SJSA1 (cell line): Measurements from ENCODE around the gene PRELP. TPM values are rescaled to one million over a fixed set of nuclear protein-coding genes. Genes with fewer than 3 reads are reported as not detected.

Source experiments
- DNase-seq, 2 experiments: peaks; one replicate each; pipeline ENCODE4 v3.0.0-alpha.2; 2015 to 2020; ENCODE audit warnings: low spot score in 2 of 2, low read depth in 1 of 2
- H3K27ac ChIP-seq: fragments of 250-450 bp; sonication (Bioruptor Pico); 2 replicates; pipeline ENCODE4 v1.5.1; 2020; ENCODE audit warnings: mild to moderate bottlenecking, moderate library complexity
- H3K27me3 ChIP-seq: fragments of 250-450 bp; sonication (Bioruptor Pico); replicated peaks from 2 replicates; pipeline ENCODE4 v1.5.1; 2020; ENCODE audit warnings: mild to moderate bottlenecking, moderate library complexity
- H3K36me3 ChIP-seq: fragments of 250-450 bp; sonication (Bioruptor Pico); 2 replicates; pipeline ENCODE4 v1.5.1; 2020; ENCODE audit warnings: mild to moderate bottlenecking
- H3K4me1 ChIP-seq: fragments of 250-450 bp; sonication (Bioruptor Pico); replicated peaks from 2 replicates; pipeline ENCODE4 v1.6.1; 2021; ENCODE audit warnings: mild to moderate bottlenecking
- H3K4me3 ChIP-seq: fragments of 250-450 bp; sonication (Bioruptor Pico); 2 replicates; pipeline ENCODE4 v1.5.1; 2020; ENCODE audit warnings: mild to moderate bottlenecking
- H3K9me3 ChIP-seq: fragments of 250-450 bp; sonication (Bioruptor Pico); replicated peaks from 2 replicates; pipeline ENCODE4 v1.5.1; 2020; ENCODE audit warnings: mild to moderate bottlenecking
- total RNA-seq: library from RNA; depleted of rRNA; stranded (reverse); fragments of >200 nt; shearing (Covaris generic); gene quantifications from 2 replicates; pipeline ENCODE4 v1.2.3, GENCODE V29; 2014

PRELP gene
- total RNA-seq, 1 experiment from 2014 or later: not detected

GRCh38 chr1:203521074-203521794 is 45.6 kb downstream of the PRELP start:
- no peak overlapping the region for H3K4me3 ChIP-seq
- no peaks in the 10 kb centered on the region for H3K36me3 ChIP-seq
- H3K4me1 ChIP-seq: peaks cover 23% of the 10 kb centered on the region
- no peaks in the 10 kb centered on the region for H3K27me3 ChIP-seq
- no peaks in the 10 kb centered on the region for H3K9me3 ChIP-seq
- peak; percentile 62 to 75 for DNase-seq
- H3K27ac ChIP-seq: peak overlapping the region; percentile 70; the same call in 1 of the 2 replicates

DNA sequence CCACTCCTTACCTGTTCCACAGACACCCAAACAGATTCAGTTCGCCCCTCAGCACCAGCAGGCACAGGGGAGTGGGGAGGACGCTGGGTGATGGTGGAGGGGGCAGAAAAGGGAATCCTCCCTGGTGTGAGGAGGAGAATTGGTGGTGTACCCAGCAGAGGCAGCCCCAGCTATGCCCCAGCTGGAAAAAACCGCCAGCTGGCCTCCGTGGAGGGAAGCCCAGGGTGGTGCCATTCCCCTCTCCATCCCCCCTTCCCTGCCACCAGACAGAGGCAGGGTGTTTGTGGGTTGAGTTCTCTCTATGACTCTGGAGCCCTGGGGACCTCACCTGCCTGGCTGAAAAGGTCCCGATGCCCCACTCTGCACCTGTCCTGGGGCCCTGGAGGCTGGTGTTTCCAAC is 46.2 kb downstream of the PRELP start:
- Histone ChIP-seq H3K4me1 (peaks cover 23% of the 10 kb centered on the region), H3K9me3 (no peaks in the 10 kb centered on the region), H3K27ac (no peak overlapping the region), H3K36me3 (no peaks in the 10 kb centered on the region), H3K27me3 (no peaks in the 10 kb centered on the region), H3K4me3 (no peak overlapping the region)
- no peak for DNase-seq

DNA sequence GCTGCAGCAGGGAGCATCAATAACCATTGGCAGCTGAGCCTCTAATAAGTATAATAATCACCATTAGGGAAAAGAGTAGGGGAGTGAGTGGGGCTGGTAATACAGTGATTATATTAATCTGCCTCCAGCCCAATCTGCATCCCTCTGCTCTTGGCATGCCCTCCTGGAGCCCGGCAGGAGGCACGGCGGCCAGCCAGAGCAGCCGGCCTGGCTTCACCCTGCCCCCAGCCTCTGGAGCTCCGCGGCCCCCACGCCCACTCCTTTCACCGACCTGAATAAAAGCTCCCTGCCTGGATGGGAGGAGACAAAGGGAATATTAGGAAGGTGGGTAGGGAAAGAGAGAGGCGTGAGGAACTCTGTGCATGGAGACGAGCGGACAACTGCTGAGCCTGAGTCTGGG is 46.6 kb downstream of the PRELP start:
- no peak overlapping the region for H3K4me3 ChIP-seq
- H3K4me1 ChIP-seq: peaks cover 23% of the 10 kb centered on the region
- no peaks in the 10 kb centered on the region for H3K27me3 ChIP-seq
- no peak overlapping the region for H3K27ac ChIP-seq
- no peaks in the 10 kb centered on the region for H3K36me3 ChIP-seq
- no peaks in the 10 kb centered on the region for H3K9me3 ChIP-seq
- no peak for DNase-seq

GRCh38 chr1:203523667-203524066 is 48.1 kb downstream of the PRELP start:
- DNase-seq: no peak
- Histone ChIP-seq H3K27ac (no peak overlapping the region), H3K36me3 (no peaks in the 10 kb centered on the region), H3K4me3 (no peak overlapping the region), H3K9me3 (no peaks in the 10 kb centered on the region), H3K4me1 (peaks cover 23% of the 10 kb centered on the region), H3K27me3 (no peaks in the 10 kb centered on the region)

GRCh38 chr1:203524152-203524551 is 48.5 kb downstream of the PRELP start:
- no peaks in the 10 kb centered on the region for H3K27me3 ChIP-seq
- H3K36me3 ChIP-seq: no peaks in the 10 kb centered on the region
- no peak overlapping the region for H3K27ac ChIP-seq
- H3K4me1 ChIP-seq: peaks cover 23% of the 10 kb centered on the region
- no peaks in the 10 kb centered on the region for H3K9me3 ChIP-seq
- DNase-seq: no peak
- no peak overlapping the region for H3K4me3 ChIP-seq

DNA sequence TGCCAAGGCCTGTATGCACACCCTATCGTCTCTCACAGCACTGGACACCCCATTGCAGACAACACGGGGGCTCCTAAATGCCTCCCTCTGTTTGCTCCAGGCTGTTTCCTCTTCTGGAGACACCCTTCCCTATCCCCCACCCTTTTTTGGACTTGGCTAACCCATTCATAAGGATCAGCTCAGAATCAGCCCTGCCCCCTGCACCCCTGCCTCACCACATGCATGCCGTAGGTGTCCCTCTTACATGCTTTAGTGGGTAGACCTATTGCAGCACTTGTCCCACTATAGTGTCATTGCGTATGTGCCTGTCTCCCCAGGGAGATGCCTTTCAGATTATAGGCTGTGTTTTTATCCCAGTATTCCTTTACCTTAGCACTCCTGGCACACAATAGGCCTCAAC is 49.2 kb downstream of the PRELP start:
- H3K27me3 ChIP-seq: no peaks in the 10 kb centered on the region
- no peak overlapping the region for H3K27ac ChIP-seq
- H3K9me3 ChIP-seq: no peaks in the 10 kb centered on the region
- DNase-seq: no peak
- no peaks in the 10 kb centered on the region for H3K36me3 ChIP-seq
- peaks cover 20% of the 10 kb centered on the region for H3K4me1 ChIP-seq
- no peak overlapping the region for H3K4me3 ChIP-seq

GRCh38 chr1:203525685-203526084 is 50.1 kb downstream of the PRELP start:
- Histone ChIP-seq H3K36me3 (no peaks in the 10 kb centered on the region), H3K4me3 (no peak overlapping the region), H3K27ac (no peak overlapping the region), H3K4me1 (peaks cover 12% of the 10 kb centered on the region), H3K9me3 (no peaks in the 10 kb centered on the region), H3K27me3 (no peaks in the 10 kb centered on the region)
- no peak for DNase-seq

DNA sequence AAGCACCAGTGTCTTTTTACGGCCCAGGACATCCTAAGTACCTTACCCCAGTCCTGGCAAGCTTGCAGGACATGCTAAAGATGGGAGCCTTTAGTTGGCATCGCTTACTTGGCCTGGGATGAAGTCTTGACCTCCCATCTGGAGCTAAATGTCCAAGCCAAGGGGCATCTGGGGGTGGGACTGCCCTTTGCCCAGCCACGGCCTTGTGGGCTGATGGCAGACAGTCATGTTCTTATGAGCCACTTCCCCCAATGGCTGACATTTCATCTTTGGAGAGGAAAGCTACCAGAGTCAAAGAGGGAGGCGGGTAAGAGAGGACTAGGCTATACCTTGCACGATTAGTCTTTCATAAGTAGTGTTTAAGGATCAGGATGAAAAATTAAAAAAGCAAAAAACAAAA is 50.5 kb downstream of the PRELP start:
- Histone ChIP-seq H3K27ac (no peak overlapping the region), H3K4me3 (no peak overlapping the region), H3K4me1 (peaks cover 7% of the 10 kb centered on the region), H3K9me3 (no peaks in the 10 kb centered on the region), H3K36me3 (no peaks in the 10 kb centered on the region), H3K27me3 (no peaks in the 10 kb centered on the region)
- DNase-seq: no peak

GRCh38 chr1:203526572-203526971 is 51.0 kb downstream of the PRELP start:
- no peaks in the 10 kb centered on the region for H3K36me3 ChIP-seq
- no peak overlapping the region for H3K27ac ChIP-seq
- peaks cover 3% of the 10 kb centered on the region for H3K4me1 ChIP-seq
- no peaks in the 10 kb centered on the region for H3K9me3 ChIP-seq
- H3K27me3 ChIP-seq: no peaks in the 10 kb centered on the region
- no peak for DNase-seq
- H3K4me3 ChIP-seq: no peak overlapping the region

- no peak for DNase-seq
- no peaks in the 10 kb centered on the region for H3K9me3 ChIP-seq
- H3K4me1 ChIP-seq: no peaks in the 10 kb centered on the region
- H3K4me3 ChIP-seq: no peak overlapping the region
- no peaks in the 10 kb centered on the region for H3K36me3 ChIP-seq
- no peak overlapping the region for H3K27ac ChIP-seq
- H3K27me3 ChIP-seq: no peaks in the 10 kb centered on the region
Observed at GRCh38 chr1:203527013-203527412, 51.4 kb downstream of the PRELP start.

GRCh38 chr1:203528063-203528462 is 52.5 kb downstream of the PRELP start:
- no peak overlapping the region for H3K4me3 ChIP-seq
- no peaks in the 10 kb centered on the region for H3K4me1 ChIP-seq
- H3K27ac ChIP-seq: no peak overlapping the region
- H3K36me3 ChIP-seq: no peaks in the 10 kb centered on the region
- H3K9me3 ChIP-seq: no peaks in the 10 kb centered on the region
- DNase-seq: no peak
- H3K27me3 ChIP-seq: no peaks in the 10 kb centered on the region

GRCh38 chr1:203528976-203529835 is 53.6 kb downstream of the PRELP start:
- H3K27ac ChIP-seq: no peak overlapping the region
- no peaks in the 10 kb centered on the region for H3K27me3 ChIP-seq
- H3K4me3 ChIP-seq: no peak overlapping the region
- DNase-seq: no peak
- H3K36me3 ChIP-seq: no peaks in the 10 kb centered on the region
- no peaks in the 10 kb centered on the region for H3K9me3 ChIP-seq
- H3K4me1 ChIP-seq: peaks cover 8% of the 10 kb centered on the region

- Histone ChIP-seq H3K27ac (no peak overlapping the region), H3K36me3 (no peaks in the 10 kb centered on the region), H3K9me3 (no peaks in the 10 kb centered on the region), H3K27me3 (no peaks in the 10 kb centered on the region), H3K4me1 (peaks cover 18% of the 10 kb centered on the region), H3K4me3 (no peak overlapping the region)
- DNase-seq: no peak
Observed at GRCh38 chr1:203531063-203531462, 55.5 kb downstream of the PRELP start.

DNA sequence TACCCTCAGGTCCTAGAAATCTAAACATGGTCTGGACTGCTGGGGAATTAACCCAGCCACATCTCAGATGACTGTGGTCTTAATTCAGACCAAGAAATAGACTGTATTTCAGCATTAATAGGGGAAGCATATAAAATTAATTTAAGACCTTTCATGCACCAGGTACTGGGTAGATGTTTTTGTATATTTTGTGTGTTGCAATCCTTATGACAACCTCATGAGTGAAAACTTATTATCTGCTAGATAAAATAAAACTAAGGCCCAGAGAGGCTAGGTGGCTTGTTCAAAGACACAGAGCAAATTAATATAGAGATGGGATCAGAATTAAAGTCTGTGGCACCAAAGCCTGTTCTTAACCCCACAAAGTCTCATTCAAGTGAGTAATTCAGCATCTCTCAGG is 58.4 kb downstream of the PRELP start:
- Histone ChIP-seq H3K27ac (peak overlapping the region; percentile 64), H3K27me3 (no peaks in the 10 kb centered on the region), H3K4me3 (no peak overlapping the region), H3K9me3 (no peaks in the 10 kb centered on the region), H3K4me1 (peaks cover 25% of the 10 kb centered on the region), H3K36me3 (no peaks in the 10 kb centered on the region)
- DNase-seq: no peak
